ENCODE results near the gene MDGA2. TPM values are rescaled to one million over a fixed set of nuclear protein-coding genes. Genes with fewer than 3 reads are reported as not detected.

Gene MDGA2
- total RNA-seq, 2 experiments from 2014 or later, result not detected

DNA sequence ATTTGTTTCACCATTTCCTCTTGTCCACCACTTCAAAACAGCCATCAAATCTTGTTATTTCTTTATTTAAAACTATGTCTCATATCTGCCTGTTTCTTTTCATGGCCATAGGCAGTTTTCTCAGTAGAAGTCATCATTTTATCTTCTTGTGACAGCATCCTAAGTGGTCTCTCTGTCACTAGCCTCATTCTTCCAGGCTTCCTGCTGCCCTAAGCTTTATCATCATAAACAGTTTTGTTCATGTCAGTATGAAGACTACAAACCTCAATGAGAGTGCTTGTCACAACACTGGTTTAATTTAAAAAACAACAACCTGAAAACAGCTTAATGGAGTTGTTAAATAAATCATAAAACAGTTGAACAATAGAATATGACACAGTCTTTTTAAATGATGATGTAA lies 636.1 kb downstream of the MDGA2 start:
- H3K4me3 ChIP-seq (ENCODE audit: low read length), result no peak overlapping the region
- H3K27ac Mint-ChIP-seq, result no peak overlapping the region
- H3K4me1 Mint-ChIP-seq (ENCODE audit: low read depth), result no peaks in the 10 kb centered on the region
- H3K27ac ChIP-seq (ENCODE audit: low read depth in 1 of 2, low read length in 2 of 2), result no peak overlapping the region
- H3K9me3 ChIP-seq (ENCODE audit: control insufficient read depth in 1 of 2, insufficient read depth in 1 of 2, low read length in 2 of 2), result peaks cover 0 to 3% of the 10 kb centered on the region in 2 experiments
- H3K4me3 Mint-ChIP-seq, result no peak overlapping the region
- H3K36me3 Mint-ChIP-seq (ENCODE audit: low read depth), result no peaks in the 10 kb centered on the region
- CTCF ChIA-PET, result no interaction called here
- no peaks in the 10 kb centered on the region for H3K27me3 Mint-ChIP-seq
- no peak for ATAC-seq (ENCODE audit: poor library complexity)
- TF ChIP-seq, protein P1, sequence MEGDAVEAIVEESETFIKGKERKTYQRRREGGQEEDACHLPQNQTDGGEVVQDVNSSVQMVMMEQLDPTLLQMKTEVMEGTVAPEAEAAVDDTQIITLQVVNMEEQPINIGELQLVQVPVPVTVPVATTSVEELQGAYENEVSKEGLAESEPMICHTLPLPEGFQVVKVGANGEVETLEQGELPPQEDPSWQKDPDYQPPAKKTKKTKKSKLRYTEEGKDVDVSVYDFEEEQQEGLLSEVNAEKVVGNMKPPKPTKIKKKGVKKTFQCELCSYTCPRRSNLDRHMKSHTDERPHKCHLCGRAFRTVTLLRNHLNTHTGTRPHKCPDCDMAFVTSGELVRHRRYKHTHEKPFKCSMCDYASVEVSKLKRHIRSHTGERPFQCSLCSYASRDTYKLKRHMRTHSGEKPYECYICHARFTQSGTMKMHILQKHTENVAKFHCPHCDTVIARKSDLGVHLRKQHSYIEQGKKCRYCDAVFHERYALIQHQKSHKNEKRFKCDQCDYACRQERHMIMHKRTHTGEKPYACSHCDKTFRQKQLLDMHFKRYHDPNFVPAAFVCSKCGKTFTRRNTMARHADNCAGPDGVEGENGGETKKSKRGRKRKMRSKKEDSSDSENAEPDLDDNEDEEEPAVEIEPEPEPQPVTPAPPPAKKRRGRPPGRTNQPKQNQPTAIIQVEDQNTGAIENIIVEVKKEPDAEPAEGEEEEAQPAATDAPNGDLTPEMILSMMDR (IDR thresholded peaks at IDR 0.05), result no peak
- intact Hi-C loops (cut with DNase I, micrococcal nuclease), result no loop called here
- no peaks in the 10 kb centered on the region for H3K4me1 ChIP-seq (ENCODE audit: insufficient read depth, low read length)
- no peak for DNase-seq
- no peaks in the 10 kb centered on the region for H3K27me3 ChIP-seq (ENCODE audit: control insufficient read depth in 1 of 2, insufficient read depth in 2 of 2, low read length in 2 of 2)
- no peaks in the 10 kb centered on the region for H3K36me3 ChIP-seq (ENCODE audit: insufficient read depth, low read length)
- no peaks in the 10 kb centered on the region for H3K9me3 Mint-ChIP-seq
- POLR2A ChIA-PET, result no interaction called here

DNA sequence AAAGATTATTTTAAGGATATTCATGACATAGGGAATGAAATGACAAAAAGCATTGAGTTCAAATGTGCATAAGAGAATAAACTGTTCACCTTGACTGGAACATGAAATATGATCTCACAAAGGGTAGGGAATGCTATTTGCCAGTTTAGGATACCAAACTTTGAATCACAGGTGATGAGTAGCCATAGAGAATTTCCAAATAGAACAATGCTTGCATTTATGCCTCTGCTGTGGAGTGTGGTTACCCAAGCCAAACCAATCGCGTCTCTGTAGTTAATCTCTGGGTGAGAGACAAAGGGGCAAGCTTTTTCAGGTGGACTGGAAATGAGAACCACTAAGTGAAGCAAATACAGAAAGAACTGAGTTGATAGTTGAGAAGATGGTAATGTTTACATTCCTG lies 652.7 kb downstream of the MDGA2 start:
- Mint-ChIP-seq H3K27ac (no peak overlapping the region), H3K9me3 (peaks cover 2% of the 10 kb centered on the region), H3K27me3 (no peaks in the 10 kb centered on the region), H3K4me3 (no peak overlapping the region), H3K36me3 (ENCODE audit: low read depth) (no peaks in the 10 kb centered on the region), H3K4me1 (ENCODE audit: low read depth) (no peaks in the 10 kb centered on the region)
- DNase-seq (no peak), ATAC-seq (ENCODE audit: poor library complexity) (no peak)
- intact Hi-C loops (cut with DNase I, micrococcal nuclease), result no loop called here
- POLR2A ChIA-PET, result no interaction called here
- TF ChIP-seq, protein P1 (IDR thresholded peaks at IDR 0.05), result no peak
- Histone ChIP-seq H3K27ac (ENCODE audit: low read depth in 1 of 2, low read length in 2 of 2) (no peak overlapping the region), H3K36me3 (ENCODE audit: insufficient read depth, low read length) (no peaks in the 10 kb centered on the region), H3K4me3 (ENCODE audit: low read length) (no peak overlapping the region), H3K4me1 (ENCODE audit: insufficient read depth, low read length) (no peaks in the 10 kb centered on the region), H3K9me3 (ENCODE audit: control insufficient read depth in 1 of 2, insufficient read depth in 1 of 2, low read length in 2 of 2) (peaks cover 0 to 5% of the 10 kb centered on the region in 2 experiments), H3K27me3 (ENCODE audit: control insufficient read depth in 1 of 2, insufficient read depth in 2 of 2, low read length in 2 of 2) (no peaks in the 10 kb centered on the region)
- CTCF ChIA-PET, result no interaction called here

DNA sequence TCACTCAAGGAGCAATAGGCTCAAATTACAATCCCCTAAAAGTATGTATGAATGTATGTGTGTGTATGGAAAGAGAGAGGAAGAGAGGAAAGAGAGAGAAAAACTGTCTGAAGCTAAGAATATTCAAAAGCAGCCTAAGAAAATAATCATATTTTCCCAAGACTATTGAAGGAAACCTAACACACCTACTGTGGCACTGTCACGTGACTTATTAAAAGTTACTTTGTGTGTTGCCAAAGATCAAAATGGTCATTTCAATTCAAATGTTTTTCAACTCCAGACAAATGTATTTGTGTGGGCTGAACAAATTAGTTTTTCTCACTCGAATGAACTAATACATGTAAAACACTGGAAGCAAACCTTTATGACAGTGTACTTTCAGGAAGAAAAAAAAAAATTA lies 654.9 kb downstream of the MDGA2 start:
- ATAC-seq (ENCODE audit: poor library complexity) (no peak), DNase-seq (no peak)
- H3K9me3 ChIP-seq (ENCODE audit: control insufficient read depth in 1 of 2, insufficient read depth in 1 of 2, low read length in 2 of 2), result peaks cover 0 to 5% of the 10 kb centered on the region in 2 experiments
- H3K36me3 ChIP-seq (ENCODE audit: insufficient read depth, low read length), result no peaks in the 10 kb centered on the region
- no peaks in the 10 kb centered on the region for H3K27me3 ChIP-seq (ENCODE audit: control insufficient read depth in 1 of 2, insufficient read depth in 2 of 2, low read length in 2 of 2)
- H3K4me3 Mint-ChIP-seq, result no peak overlapping the region
- peaks cover 2% of the 10 kb centered on the region for H3K9me3 Mint-ChIP-seq
- no peak overlapping the region for H3K27ac Mint-ChIP-seq
- no peaks in the 10 kb centered on the region for H3K4me1 ChIP-seq (ENCODE audit: insufficient read depth, low read length)
- ChIA-PET CTCF (no interaction called here), POLR2A (no interaction called here)
- TF ChIP-seq, protein P1 (IDR thresholded peaks at IDR 0.05), result no peak
- no peaks in the 10 kb centered on the region for H3K36me3 Mint-ChIP-seq (ENCODE audit: low read depth)
- no peak overlapping the region for H3K27ac ChIP-seq (ENCODE audit: low read depth in 1 of 2, low read length in 2 of 2)
- H3K4me3 ChIP-seq (ENCODE audit: low read length), result no peak overlapping the region
- intact Hi-C loops (cut with DNase I, micrococcal nuclease), result no loop called here
- H3K4me1 Mint-ChIP-seq (ENCODE audit: low read depth), result no peaks in the 10 kb centered on the region
- no peaks in the 10 kb centered on the region for H3K27me3 Mint-ChIP-seq

All from CD4-positive, alpha-beta T cell (primary cell).